ENCODE measurements around the gene HOXD9.

HOXD9 gene

GRCh38 chr2:176099159-176099727 lies 23.3 kb upstream of the HOXD9 start:
- no peak for DNase-seq

- DNase-seq: peak; percentile 60
These were observed 22.6 kb upstream of the HOXD9 start, which contains the start of gene HOXD12 for GRCh38 chr2:176099728-176100546. Gene HOXD12, plus strand, starts transcription at chr2:176099795. Its CDS starts 7 bp downstream, at chr2:176099802.

GRCh38 chr2:176100547-176101140 lies 21.9 kb upstream of the HOXD9 start:
- DNase-seq: no peak

GRCh38 chr2:176101216-176101830 lies 21.2 kb upstream of the HOXD9 start:
- peak; percentile 35 for DNase-seq

GRCh38 chr2:176101842-176102241 lies 20.7 kb upstream of the HOXD9 start:
- peak; percentile 43 for DNase-seq

GRCh38 chr2:176102309-176102866 lies 20.1 kb upstream of the HOXD9 start:
- DNase-seq: no peak

GRCh38 chr2:176103194-176103593 lies 19.3 kb upstream of the HOXD9 start:
- DNase-seq: no peak

GRCh38 chr2:176103742-176104315 lies 18.7 kb upstream of the HOXD9 start:
- no peak for DNase-seq

GRCh38 chr2:176104316-176105077 lies 18.0 kb upstream of the HOXD9 start:
- DNase-seq: peak; percentile 67

GRCh38 chr2:176105078-176105729 lies 17.3 kb upstream of the HOXD9 start:
- peak; percentile 68 for DNase-seq

GRCh38 chr2:176105730-176106580 lies 16.6 kb upstream of the HOXD9 start:
- DNase-seq: no peak

GRCh38 chr2:176106581-176107539 lies 15.7 kb upstream of the HOXD9 start, which contains the start of gene HOXD11:
Gene HOXD11, plus strand, starts transcription at chr2:176107280. Its CDS starts 76 bp downstream, at chr2:176107356.
- DNase-seq: peak; percentile 78

GRCh38 chr2:176107731-176108181 lies 14.8 kb upstream of the HOXD9 start:
- no peak for DNase-seq

- DNase-seq: no peak
These were observed 13.2 kb upstream of the HOXD9 start for GRCh38 chr2:176109192-176109901.

- no peak for DNase-seq
These were observed 12.6 kb upstream of the HOXD9 start for GRCh38 chr2:176109946-176110345.

GRCh38 chr2:176110415-176111308 lies 11.9 kb upstream of the HOXD9 start:
- DNase-seq: no peak

GRCh38 chr2:176111309-176111663 lies 11.2 kb upstream of the HOXD9 start:
- peak; percentile 90 for DNase-seq

All from right forelimb (tissue), 1 donor.